Measurements from ENCODE around the gene SGCA. TPM values are rescaled to one million over a fixed set of nuclear protein-coding genes. Genes with fewer than 3 reads are reported as not detected.

SGCA gene
- total RNA-seq, 3 donors from 2014 or later = not detected

DNA sequence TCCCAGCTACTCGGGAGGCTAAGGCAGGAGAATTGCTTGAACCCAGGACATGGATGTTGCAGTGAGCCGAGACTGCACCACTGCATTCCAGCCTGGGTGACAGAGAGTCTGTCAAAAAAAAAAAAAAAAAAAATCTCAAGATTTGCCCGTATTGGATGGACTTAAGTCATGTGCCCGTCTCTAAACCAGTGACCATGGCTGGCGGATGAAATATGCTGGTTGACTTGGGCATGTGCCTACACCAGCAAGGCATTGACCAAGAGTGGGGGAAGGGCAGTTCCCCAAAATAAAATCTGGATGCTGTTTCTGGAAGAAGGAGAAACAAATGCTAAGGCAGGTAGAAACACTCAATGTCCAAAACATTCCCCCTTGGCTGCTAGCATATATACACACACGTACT lies 57.1 kb downstream of the SGCA start:
- Mint-ChIP-seq H3K4me3 (no peak overlapping the region), H3K36me3 (ENCODE audit: insufficient read depth) (no peaks in the 10 kb centered on the region), H3K4me1 (ENCODE audit: low read depth) (no peaks in the 10 kb centered on the region), H3K9me3 (peaks cover 20% of the 10 kb centered on the region), H3K27me3 (ENCODE audit: low read depth) (peaks cover 9% of the 10 kb centered on the region)
- DNase-seq = no peak
- ATAC-seq = no peak

Other genes starting within 250 kb of the SGCA start
- gene DLX4, start 196.8 kb upstream of the SGCA start, total RNA-seq = 1 to 10 TPM in 1 of 3 donors, under 1 TPM in 2; 0.73 to 1.1 (median 0.99) TPM
- gene DLX3, start 170.8 kb upstream of the SGCA start, total RNA-seq = under 1 TPM; 0.08 to 0.47 (median 0.25) TPM
- 10 to 100 TPM in 1 of 3 donors, 1 to 10 TPM in 2; 9.2 to 10.2 (median 9.4) TPM for gene ITGA3, start 109.9 kb upstream of the SGCA start, total RNA-seq
- gene PDK2, start 70.7 kb upstream of the SGCA start, total RNA-seq = 10 to 100 TPM in 1 of 3 donors, 1 to 10 TPM in 2; 8.8 to 11.7 (median 9.2) TPM
- under 1 TPM; 0.47 to 0.78 (median 0.52) TPM for gene SAMD14, start 35.8 kb upstream of the SGCA start, total RNA-seq
- gene PPP1R9B, start 15.3 kb upstream of the SGCA start, total RNA-seq = 10 to 100 TPM; 70.2 to 82.2 (median 76.6) TPM
- gene COL1A1, start 35.6 kb downstream of the SGCA start, total RNA-seq = 1 to 10 TPM; 1.6 to 3.2 (median 2.8) TPM
- not detected for gene TMEM92, start 108.5 kb downstream of the SGCA start, total RNA-seq
- 10 to 100 TPM; 23.8 to 25.0 (median 24.1) TPM for gene XYLT2, start 180.1 kb downstream of the SGCA start, total RNA-seq
- 100 to 1,000 TPM in 2 of 3 donors, 10 to 100 TPM in 1; 85.2 to 109 (median 102) TPM for gene MRPL27, start 207.2 kb downstream of the SGCA start, total RNA-seq
- gene EME1, start 207.2 kb downstream of the SGCA start, total RNA-seq = 10 to 100 TPM; 12.2 to 13.3 (median 12.6) TPM
- gene LRRC59, start 231.5 kb downstream of the SGCA start, total RNA-seq = 100 to 1,000 TPM; 153 to 174 (median 159) TPM